Bronchial epithelial cell (primary cell): ENCODE data around the gene RASSF4. TPM values are rescaled to one million over a fixed set of nuclear protein-coding genes. Genes with fewer than 3 reads are reported as not detected.
"Not testable (repeated sequence)": the region's sequence is repeated elsewhere in the genome, so short reads cannot be mapped to it uniquely, and the experiment has no call there.

ENCODE experiments used
- DNase-seq: peaks from one replicate; pipeline ENCODE4 v3.0.0-alpha.2; 2010; ENCODE audit warnings: low read depth
- FAIRE-seq: peaks from 2 replicates; lab custom pipeline; 2011; peaks lifted over from hg19 to GRCh38; lab: Jason Lieb, UNC
- H3K27me3 ChIP-seq: 2 replicates; pipeline ENCODE4 v1.5.1; 2011; ENCODE audit warnings: low read length; ENCODE audit not compliant: control insufficient read depth, insufficient read depth
- H3K36me3 ChIP-seq: 2 replicates; pipeline ENCODE4 v1.5.1; 2011; ENCODE audit warnings: low read length; ENCODE audit not compliant: control insufficient read depth, insufficient read depth
- H3K4me3 ChIP-seq: 2 replicates; pipeline ENCODE4 v1.5.1; 2011; ENCODE audit warnings: mild to moderate bottlenecking, low read depth, low read length, control low read depth
- CTCF ChIP-seq: IDR thresholded peaks from 2 replicates; pipeline ENCODE4 v1.5.1; 2011; ENCODE audit warnings: mild to moderate bottlenecking, moderate library complexity, low read length, control low read depth, inconsistent platforms; ENCODE audit not compliant: insufficient read depth, severe bottlenecking
- total RNA-seq: library from RNA; depleted of rRNA; stranded (reverse); fragments of >200 nt; gene quantifications from 2 replicates; pipeline ENCODE4 v1.2.1, GENCODE V29; 2014

Gene RASSF4
- total RNA-seq, 1 donor from 2014 or later: 0.26 TPM

GRCh38 chr10:45008524-45009161 lies 49.0 kb downstream of the RASSF4 start:
- peaks cover 1% of the 10 kb centered on the region for H3K36me3 ChIP-seq
- H3K27me3 ChIP-seq: no peaks in the 10 kb centered on the region
- DNase-seq: peak; percentile 87
- peak; percentile 66 for FAIRE-seq
- peak; percentile 66 for TF ChIP-seq CTCF
- no peak overlapping the region for H3K4me3 ChIP-seq

GRCh38 chr10:45014557-45014956 lies 55.0 kb downstream of the RASSF4 start:
- H3K27me3 ChIP-seq, FAIRE-seq, DNase-seq, H3K36me3 ChIP-seq, H3K4me3 ChIP-seq: not testable (repeated sequence)

- DNase-seq (no peak), FAIRE-seq (no peak)
- Histone ChIP-seq H3K36me3 (no peaks in the 10 kb centered on the region), H3K27me3 (no peaks in the 10 kb centered on the region), H3K4me3 (no peak overlapping the region)
- no peak for TF ChIP-seq CTCF
Observed at GRCh38 chr10:45015590-45015989, 56.0 kb downstream of the RASSF4 start.

- FAIRE-seq: no peak
- Histone ChIP-seq H3K27me3 (no peaks in the 10 kb centered on the region), H3K4me3 (no peak overlapping the region), H3K36me3 (no peaks in the 10 kb centered on the region)
- no peak for TF ChIP-seq CTCF
- no peak for DNase-seq
Observed at GRCh38 chr10:45023426-45023825, 63.8 kb downstream of the RASSF4 start.

- FAIRE-seq (no peak), DNase-seq (peak; percentile 70)
- H3K27me3 ChIP-seq: no peaks in the 10 kb centered on the region
- H3K36me3 ChIP-seq: no peaks in the 10 kb centered on the region
- H3K4me3 ChIP-seq: no peak overlapping the region
- TF ChIP-seq CTCF: no peak
Observed at GRCh38 chr10:45034301-45034700, 74.7 kb downstream of the RASSF4 start.

- H3K27me3 ChIP-seq: no peaks in the 10 kb centered on the region
- no peak for FAIRE-seq
- no peak overlapping the region for H3K4me3 ChIP-seq
- TF ChIP-seq CTCF: no peak
- DNase-seq: no peak
- no peaks in the 10 kb centered on the region for H3K36me3 ChIP-seq
Observed at GRCh38 chr10:45035673-45036072, 76.1 kb downstream of the RASSF4 start.
